KOPT-K1 (cell line): Measurements from ENCODE around the gene FGF12.

Source experiments
- H3K27ac ChIP-seq: fragments of 200-600 bp; sonication (generic); 2 replicates; pipeline ENCODE4 v1.5.1; 2016; ENCODE audit warnings: antibody characterized with exemption, mild to moderate bottlenecking, low read depth, low read length; ENCODE audit not compliant: poor library complexity, severe bottlenecking
- H3K36me3 ChIP-seq: fragments of 200-600 bp; sonication (generic); 2 replicates; pipeline ENCODE4 v1.5.1; 2017; ENCODE audit warnings: antibody characterized with exemption, mild to moderate bottlenecking, low read length, moderate library complexity; ENCODE audit not compliant: insufficient read depth
- H3K9me3 ChIP-seq: fragments of 200-600 bp; sonication (generic); 2 replicates; pipeline ENCODE4 v1.5.1; 2017; ENCODE audit warnings: antibody characterized with exemption, low read length, mild to moderate bottlenecking; ENCODE audit not compliant: insufficient read depth, poor library complexity, severe bottlenecking

FGF12 gene

DNA sequence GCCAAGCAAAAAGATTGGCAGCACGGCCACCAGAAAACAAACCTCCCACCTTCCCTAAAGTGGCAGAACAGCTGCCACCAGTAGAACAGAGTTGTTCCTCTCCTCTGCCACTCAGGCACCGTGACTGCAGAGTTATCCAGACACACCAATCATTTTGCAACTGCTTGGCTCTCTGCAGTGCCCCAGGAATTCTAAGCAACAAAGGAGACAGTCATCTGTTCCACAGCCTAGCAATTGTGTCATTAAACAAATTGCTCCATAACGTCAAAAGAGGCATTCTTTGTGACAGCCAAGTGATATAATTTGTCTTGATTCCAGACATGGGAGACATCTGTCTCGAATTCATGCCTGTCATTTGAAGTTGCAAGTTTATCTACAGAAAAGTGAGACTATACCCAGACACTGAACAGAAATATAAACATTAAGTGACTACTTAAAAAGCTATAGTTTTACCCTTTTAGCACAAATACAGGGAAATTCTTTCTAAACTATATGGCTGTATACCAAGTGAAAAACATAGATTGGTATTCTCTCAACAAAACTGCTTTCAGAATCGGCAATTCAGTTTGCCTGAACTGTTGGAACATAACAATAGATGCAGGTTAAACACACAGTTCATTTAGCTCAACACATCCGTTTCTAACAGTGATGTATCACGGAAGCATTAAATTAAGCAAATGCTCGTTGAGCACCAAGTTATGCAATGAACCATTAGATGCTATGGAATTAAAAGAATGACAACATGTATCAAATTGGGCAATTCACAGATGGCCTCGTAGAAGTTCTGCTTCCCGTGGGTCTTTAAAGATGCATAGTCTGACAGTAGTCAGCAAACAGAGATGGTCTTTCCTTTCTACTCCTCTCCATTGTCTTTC lies 281.3 kb downstream of the FGF12 start:
- H3K27ac ChIP-seq: no peak overlapping the region
- H3K9me3 ChIP-seq: no peaks in the 10 kb centered on the region
- H3K36me3 ChIP-seq: no peaks in the 10 kb centered on the region

DNA sequence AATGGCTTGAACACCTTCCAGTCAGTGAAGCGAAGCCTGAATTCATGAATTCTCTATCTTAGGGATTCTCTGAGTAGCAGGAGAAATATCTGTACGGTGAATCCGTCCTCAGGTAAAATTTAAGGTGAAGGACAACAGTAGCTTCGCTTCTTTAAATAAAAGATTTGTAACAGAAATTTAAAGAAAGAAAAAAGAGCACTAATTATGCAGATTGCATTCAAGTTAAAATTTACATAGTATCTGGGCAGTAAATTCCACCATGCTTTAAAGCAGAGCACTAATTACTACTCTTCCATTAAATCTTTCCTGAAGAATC lies 282.6 kb downstream of the FGF12 start:
- no peak overlapping the region for H3K27ac ChIP-seq
- H3K36me3 ChIP-seq: no peaks in the 10 kb centered on the region
- H3K9me3 ChIP-seq: no peaks in the 10 kb centered on the region

DNA sequence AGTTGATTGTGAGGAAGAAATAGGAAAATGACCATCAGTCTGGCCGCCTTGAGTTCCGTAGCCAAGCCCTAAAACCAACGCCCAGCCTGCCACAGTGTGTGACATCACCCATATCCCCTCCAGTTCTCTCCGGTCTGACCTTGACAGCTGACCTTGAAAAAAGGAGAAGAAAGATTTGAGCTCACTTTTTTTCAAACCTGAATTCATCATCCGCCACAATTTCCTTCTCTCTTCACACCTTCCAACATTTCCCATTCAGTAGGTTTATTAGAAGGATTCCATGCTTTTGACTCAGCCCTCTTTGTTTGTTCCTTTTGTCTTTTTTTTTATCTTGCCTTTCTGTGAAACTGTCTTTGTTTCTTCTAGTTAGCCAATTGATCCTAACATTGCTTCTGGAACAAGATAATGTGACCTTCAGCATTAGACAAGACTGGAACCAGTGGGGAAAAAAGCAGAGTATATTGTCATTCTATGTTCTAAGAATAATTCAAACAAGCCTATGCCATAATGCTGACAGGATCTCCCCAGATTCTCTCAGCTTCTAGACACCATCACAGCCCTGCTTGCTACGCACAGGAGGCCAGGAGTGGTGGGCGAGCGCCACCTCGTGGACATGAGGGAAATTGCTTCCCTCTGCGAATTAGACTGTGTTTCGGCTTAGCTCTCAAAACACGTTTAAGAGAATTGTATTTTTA lies 283.1 kb downstream of the FGF12 start:
- Histone ChIP-seq H3K27ac (no peak overlapping the region), H3K9me3 (no peaks in the 10 kb centered on the region), H3K36me3 (no peaks in the 10 kb centered on the region)

DNA sequence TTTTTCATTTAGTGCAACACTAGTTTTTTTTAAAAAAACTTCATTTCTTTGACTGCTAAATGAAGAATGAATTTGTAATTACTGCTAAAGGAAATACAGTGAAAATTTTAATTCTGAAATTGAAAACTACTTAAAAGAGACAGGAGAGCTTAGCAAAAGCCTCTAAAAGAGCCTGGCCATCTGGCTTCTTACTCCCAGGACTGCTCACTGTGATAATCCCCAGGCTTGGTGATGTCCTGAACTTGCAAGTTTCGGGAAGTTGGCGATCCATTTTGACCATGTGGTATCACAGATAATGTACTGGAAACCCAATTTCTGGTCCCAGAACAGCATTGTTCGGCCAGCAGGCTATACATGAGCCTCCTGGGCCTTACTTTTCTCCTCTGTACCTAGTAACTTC lies 292.1 kb downstream of the FGF12 start:
- Histone ChIP-seq H3K36me3 (no peaks in the 10 kb centered on the region), H3K9me3 (no peaks in the 10 kb centered on the region), H3K27ac (no peak overlapping the region)

DNA sequence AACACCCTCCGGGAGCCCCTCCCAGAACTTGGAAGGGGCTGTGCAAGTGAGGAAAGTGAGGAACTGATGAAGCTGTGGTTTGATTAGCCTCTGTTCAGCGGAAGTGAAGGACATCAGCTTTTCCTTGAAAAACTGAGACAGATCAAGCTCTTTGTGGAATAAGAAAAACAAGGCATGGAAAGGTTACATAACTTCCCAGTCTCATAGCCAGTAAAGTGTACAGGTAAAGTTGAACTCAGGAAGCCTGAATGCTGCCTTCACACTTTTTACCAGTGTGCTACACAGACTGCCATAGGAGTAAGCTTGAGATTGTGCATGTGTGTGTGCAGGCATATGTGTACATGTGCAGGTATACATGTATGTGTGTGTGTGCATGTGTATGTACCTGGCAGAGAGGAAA lies 293.2 kb downstream of the FGF12 start:
- H3K9me3 ChIP-seq: no peaks in the 10 kb centered on the region
- H3K27ac ChIP-seq: no peak overlapping the region
- no peaks in the 10 kb centered on the region for H3K36me3 ChIP-seq

DNA sequence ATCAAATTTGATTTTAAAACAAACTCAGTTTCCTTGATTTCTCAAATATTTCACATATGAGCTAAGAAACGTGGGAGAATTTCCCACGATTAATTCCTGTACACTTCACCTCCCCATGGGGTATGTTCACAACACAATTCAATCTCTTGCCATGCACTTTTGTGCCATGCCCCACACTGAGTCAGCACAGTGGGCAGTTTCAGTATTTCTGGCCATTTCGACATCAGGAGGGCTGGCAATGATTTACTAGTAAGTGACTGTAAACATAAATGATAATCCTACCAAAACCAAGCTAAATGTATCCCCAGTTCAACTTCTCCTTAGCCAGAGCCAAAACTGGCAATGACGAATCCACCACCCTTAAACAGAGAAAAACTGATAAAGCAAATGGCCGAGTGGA lies 293.6 kb downstream of the FGF12 start:
- Histone ChIP-seq H3K27ac (no peak overlapping the region), H3K36me3 (no peaks in the 10 kb centered on the region), H3K9me3 (no peaks in the 10 kb centered on the region)

DNA sequence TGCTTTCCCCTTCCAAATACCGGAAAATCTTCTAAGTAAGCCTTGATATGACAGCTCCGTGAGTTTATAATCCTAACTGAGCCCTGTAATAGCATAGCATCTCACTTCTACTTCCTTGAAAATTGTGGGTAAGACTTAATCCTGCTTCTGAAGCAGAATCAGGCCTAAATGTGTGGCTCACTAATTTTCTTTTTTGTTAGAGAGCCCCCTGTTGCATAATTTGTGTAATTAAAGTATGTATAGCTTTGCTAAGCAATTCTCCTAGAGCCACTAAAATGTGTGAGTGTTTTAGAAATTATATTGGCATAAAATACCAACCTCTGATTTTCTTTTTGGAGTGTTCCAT lies 304.4 kb downstream of the FGF12 start:
- H3K27ac ChIP-seq: no peak overlapping the region
- H3K36me3 ChIP-seq: no peaks in the 10 kb centered on the region
- no peaks in the 10 kb centered on the region for H3K9me3 ChIP-seq

DNA sequence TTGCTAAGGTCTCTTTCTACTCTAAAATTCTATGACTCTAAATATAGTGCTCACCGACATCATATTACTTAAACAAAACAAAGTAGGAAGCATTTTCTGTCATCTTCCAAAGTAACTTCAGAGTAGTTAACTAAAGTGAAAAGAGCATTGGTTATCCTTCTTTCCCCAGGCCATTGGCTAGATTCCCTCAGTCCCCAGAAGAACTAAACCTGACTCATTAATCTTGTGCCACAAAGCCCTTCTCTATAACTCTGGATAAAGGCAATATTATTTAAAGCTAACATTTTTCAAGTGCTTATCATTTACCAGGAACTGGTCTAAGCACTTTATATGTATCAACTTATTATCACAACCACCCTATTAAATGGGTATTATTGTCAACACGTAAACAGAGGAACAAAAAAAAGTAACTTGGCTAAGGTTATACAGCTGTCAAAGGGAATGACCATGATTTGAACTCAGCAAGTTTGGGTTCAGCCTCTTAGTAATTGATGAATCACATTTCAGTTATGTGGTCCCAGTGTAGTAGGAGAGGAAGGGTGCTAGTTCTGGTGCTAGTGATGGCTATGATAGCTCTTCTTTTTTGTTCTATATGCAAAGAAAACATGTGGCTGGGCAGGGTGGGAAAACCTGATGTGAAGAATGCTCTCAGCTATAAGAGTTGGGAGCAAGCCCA lies 304.9 kb downstream of the FGF12 start:
- H3K36me3 ChIP-seq: no peaks in the 10 kb centered on the region
- H3K9me3 ChIP-seq: no peaks in the 10 kb centered on the region
- H3K27ac ChIP-seq: no peak overlapping the region

DNA sequence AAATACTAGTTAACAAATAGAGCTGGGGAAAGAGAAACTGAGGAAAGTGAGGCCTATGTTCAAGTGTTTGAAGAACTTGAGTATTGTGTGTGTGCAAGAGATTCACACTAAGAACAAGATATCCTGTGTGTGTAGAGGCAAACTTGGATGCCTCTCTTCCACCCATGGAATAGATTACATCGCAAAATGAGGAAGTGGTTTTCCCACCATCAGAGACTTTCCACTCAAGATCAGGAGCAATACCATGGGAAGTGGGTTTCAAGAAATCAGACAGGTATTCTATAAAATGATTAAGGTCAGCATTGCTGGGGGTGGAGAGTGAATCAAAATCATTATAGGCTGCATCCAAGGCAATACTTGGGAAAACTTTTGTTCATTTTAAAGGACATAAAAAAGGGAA lies 308.0 kb downstream of the FGF12 start:
- H3K9me3 ChIP-seq: no peaks in the 10 kb centered on the region
- no peaks in the 10 kb centered on the region for H3K36me3 ChIP-seq
- no peak overlapping the region for H3K27ac ChIP-seq

DNA sequence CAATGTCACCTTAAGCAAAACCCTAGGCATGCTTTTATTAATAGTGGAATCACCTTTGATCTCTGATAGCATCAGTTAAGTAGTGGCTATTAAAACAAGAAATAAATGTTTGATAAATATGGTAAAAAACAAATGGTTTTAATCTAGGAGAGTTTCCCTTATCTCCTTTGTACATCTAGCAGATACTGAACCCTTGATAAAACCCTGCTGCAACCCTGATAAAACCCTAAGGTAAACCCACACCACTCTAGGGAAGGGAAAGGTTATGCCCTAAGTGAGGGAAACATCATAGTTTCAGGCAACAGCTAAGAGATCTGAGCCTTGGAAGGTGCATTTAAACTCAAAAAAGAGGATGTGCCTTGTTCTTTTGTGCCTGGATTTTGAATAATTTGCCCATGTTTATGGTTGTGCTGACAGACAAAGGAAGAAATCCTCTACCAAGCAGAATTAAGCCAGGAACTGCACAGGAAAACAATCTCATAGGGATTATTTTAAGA lies 309.7 kb downstream of the FGF12 start:
- Histone ChIP-seq H3K36me3 (no peaks in the 10 kb centered on the region), H3K9me3 (no peaks in the 10 kb centered on the region), H3K27ac (no peak overlapping the region)

DNA sequence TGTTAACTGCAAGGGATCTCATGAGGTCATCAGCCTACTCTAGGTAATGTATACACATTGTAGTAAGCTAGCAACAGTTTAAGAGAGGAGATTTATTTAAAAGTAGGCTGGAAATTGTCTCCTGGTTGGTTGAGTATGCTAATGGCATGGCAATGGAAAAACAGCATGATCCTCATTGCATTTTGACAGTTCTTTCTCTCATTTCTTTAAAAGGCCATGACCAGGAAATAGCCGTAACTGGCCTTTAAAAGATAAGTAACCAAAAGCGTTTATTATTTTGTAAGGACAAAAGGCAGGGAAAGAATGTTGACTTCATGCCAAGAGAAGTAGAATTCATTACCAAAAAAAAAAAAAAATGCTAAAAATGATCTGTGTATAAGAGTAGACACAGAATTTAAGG lies 310.3 kb downstream of the FGF12 start:
- Histone ChIP-seq H3K36me3 (no peaks in the 10 kb centered on the region), H3K9me3 (no peaks in the 10 kb centered on the region), H3K27ac (no peak overlapping the region)

DNA sequence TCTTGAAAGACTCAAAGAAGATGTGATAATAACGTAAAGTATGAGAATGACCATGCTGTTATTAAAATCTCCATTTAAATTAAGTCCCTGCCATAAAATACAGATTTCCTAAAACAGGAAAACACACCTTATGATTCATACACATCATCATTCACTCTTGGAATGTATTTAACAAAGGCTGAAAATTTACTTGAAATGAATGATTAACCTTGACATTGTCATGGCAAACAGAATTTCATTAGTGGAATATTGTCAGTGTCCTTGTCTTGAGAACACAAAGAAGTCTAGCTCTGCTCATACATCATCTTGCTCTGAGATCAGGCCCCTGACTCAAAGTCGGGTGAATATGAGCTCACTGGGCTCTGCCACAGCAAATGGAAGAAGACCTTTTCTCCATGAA lies 313.9 kb downstream of the FGF12 start:
- Histone ChIP-seq H3K27ac (no peak overlapping the region), H3K9me3 (no peaks in the 10 kb centered on the region), H3K36me3 (no peaks in the 10 kb centered on the region)

DNA sequence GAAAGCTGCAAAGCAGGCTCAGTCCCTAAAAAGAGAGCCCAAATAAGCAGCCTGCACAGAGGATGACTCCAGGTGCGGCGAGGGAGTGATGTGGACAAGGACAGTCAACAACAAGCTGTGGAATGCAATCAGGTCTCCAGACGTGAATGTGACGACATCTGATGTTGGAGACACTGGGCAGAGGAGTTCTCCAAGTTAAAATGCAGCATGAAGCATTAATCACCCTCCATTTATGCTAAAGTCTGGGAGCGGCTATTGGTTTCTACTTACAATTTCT lies 316.7 kb downstream of the FGF12 start:
- H3K36me3 ChIP-seq: no peaks in the 10 kb centered on the region
- H3K9me3 ChIP-seq: no peaks in the 10 kb centered on the region
- no peak overlapping the region for H3K27ac ChIP-seq

DNA sequence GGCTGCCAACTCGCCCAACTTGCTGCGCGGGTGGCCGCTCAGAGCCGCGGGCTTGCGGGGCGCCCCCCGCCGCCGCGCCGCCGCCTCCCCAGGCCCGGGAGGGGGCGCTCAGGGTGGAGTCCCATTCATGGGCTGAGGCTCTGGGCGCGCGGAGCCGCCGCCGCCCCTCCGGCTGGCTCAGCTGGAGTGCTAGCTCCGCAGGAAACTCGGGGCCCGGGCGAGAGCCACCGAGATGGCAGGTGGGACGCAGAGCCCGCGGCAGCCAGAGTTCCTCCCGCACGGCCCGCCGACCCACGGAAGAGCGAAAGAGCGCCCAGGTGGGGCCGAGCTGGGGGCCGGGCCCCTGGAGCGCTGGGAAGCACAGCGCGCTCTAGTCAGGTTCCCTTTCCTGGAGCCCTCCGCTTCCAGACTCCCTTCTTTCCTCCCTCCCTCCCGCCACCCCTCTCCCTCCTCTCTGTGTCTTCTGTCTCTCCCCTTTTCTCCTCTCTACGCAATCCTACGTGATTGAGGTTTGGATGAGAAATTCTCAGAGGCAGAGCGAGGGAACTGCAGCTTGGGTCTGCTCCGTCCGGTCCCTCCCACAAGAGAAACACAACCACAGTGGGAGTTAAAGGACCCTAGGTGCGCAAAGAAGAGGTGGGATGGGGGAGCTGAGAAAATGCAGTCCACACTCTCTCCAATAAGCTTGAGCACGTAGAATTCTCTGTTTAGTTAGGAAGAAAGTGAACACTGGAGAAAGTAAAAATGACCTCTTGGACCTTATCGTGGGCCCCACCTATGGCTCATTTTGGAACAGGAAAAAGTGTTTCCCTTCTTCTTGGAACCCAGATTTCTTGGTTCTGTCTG lies 317.3 kb downstream of the FGF12 start:
- no peak overlapping the region for H3K27ac ChIP-seq
- no peaks in the 10 kb centered on the region for H3K9me3 ChIP-seq
- no peaks in the 10 kb centered on the region for H3K36me3 ChIP-seq

DNA sequence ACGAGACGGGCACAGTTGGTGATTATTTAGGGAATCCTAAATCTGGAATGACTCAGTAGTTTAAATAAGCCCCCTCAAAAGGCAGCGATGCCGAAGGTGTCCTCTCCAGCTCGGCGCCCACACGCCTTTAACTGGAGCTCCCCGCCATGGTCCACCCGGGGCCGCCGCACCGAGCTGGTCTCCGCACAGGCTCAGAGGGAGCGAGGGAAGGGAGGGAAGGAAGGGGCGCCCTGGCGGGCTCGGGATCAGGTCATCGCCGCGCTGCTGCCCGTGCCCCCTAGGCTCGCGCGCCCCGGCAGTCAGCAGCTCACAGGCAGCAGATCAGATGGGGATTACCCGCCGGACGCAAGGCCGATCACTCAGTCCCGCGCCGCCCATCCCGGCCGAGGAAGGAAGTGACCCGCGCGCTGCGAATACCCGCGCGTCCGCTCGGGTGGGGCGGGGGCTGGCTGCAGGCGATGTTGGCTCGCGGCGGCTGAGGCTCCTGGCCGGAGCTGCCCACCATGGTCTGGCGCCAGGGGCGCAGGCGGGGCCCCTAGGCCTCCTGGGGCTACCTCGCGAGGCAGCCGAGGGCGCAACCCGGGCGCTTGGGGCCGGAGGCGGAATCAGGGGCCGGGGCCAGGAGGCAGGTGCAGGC lies 318.0 kb downstream of the FGF12 start:
- Histone ChIP-seq H3K27ac (no peak overlapping the region), H3K36me3 (no peaks in the 10 kb centered on the region), H3K9me3 (no peaks in the 10 kb centered on the region)
